HepG2 (cell line): Measurements from ENCODE around the gene ZDHHC16. TPM values are rescaled to one million over a fixed set of nuclear protein-coding genes. Genes with fewer than 3 reads are reported as not detected.

ENCODE experiments used
- AGO1 ChIP-seq: fragments of 200-400 bp; formaldehyde crosslinking; IDR thresholded peaks from 2 replicates; pipeline ENCODE4 v1.6.1; 2017; ENCODE audit warnings: mild to moderate bottlenecking, low read depth, low read length, moderate library complexity; ENCODE audit not compliant: poor library complexity, severe bottlenecking
- HES4 ChIP-seq: sonication (generic); formaldehyde crosslinking; IDR thresholded peaks from 2 replicates; pipeline ENCODE4 v1.9.0; 2021; ENCODE audit warnings: mild to moderate bottlenecking, missing genetic modification reagents, borderline replicate concordance
- IKZF5 ChIP-seq: IDR thresholded peaks from 2 replicates; pipeline ENCODE4 v1.6.1; 2018; ENCODE audit warnings: missing genetic modification reagents, mild to moderate bottlenecking, missing compliant biosample characterization
- KDM5B ChIP-seq: sonication (generic); formaldehyde crosslinking; IDR thresholded peaks from 2 replicates; pipeline ENCODE4 v1.4.0; 2020; ENCODE audit warnings: missing genetic modification reagents, mild to moderate bottlenecking, borderline replicate concordance
- KIAA2018 ChIP-seq: sonication (generic); formaldehyde crosslinking; IDR thresholded peaks from 2 replicates; pipeline ENCODE4 v1.5.0; 2020; ENCODE audit warnings: mild to moderate bottlenecking, missing genetic modification reagents, borderline replicate concordance
- MED8 ChIP-seq: sonication (generic); formaldehyde crosslinking; IDR thresholded peaks from 2 replicates; pipeline ENCODE4 v1.8.1; 2023; ENCODE audit warnings: mild to moderate bottlenecking, missing genetic modification reagents; ENCODE audit not compliant: insufficient replicate concordance
- NCOR1 ChIP-seq: fragments of 200-600 bp; sonication (generic); IDR thresholded peaks from 2 replicates; pipeline ENCODE4 v1.7.0; 2017; ENCODE audit warnings: antibody characterized with exemption, low read length, borderline replicate concordance
- NFYC ChIP-seq: IDR thresholded peaks from 2 replicates; pipeline ENCODE4 v1.6.1; 2016; ENCODE audit warnings: missing genetic modification reagents, missing compliant biosample characterization
- RAD21 ChIP-seq: fragments of 450-650 bp; formaldehyde crosslinking; IDR thresholded peaks from 2 replicates; pipeline ENCODE4 v1.5.0; 2020; ENCODE audit warnings: mild to moderate bottlenecking
- RFX5 ChIP-seq: IDR thresholded peaks from 2 replicates; pipeline ENCODE4 v1.6.1; 2011; ENCODE audit warnings: low read depth, low read length, improper control_type of control experiment
- TAF15 ChIP-seq: fragments of 200-400 bp; formaldehyde crosslinking; IDR thresholded peaks from one replicate; pipeline ENCODE4 v1.6.1; 2018; ENCODE audit warnings: mild to moderate bottlenecking, low read depth, low read length; ENCODE audit not compliant: poor library complexity, severe bottlenecking
- TFDP2 ChIP-seq: sonication (generic); formaldehyde crosslinking; IDR thresholded peaks from 2 replicates; pipeline ENCODE4 v1.4.0; 2020; ENCODE audit warnings: missing genetic modification reagents
- U2AF2 ChIP-seq: fragments of 200-400 bp; formaldehyde crosslinking; IDR thresholded peaks from 2 replicates; pipeline ENCODE4 v1.6.1; 2017; ENCODE audit warnings: low read depth, mild to moderate bottlenecking, low read length
- YEATS4 ChIP-seq: sonication (generic); formaldehyde crosslinking; IDR thresholded peaks from 2 replicates; pipeline ENCODE4 v1.4.0; 2020; ENCODE audit warnings: missing genetic modification reagents, borderline replicate concordance
- ZBTB7B ChIP-seq: sonication (generic); formaldehyde crosslinking; IDR thresholded peaks from 2 replicates; pipeline ENCODE4 v1.4.0; 2020; ENCODE audit warnings: missing genetic modification reagents
- ZFP37 ChIP-seq: sonication (generic); formaldehyde crosslinking; IDR thresholded peaks from 2 replicates; pipeline ENCODE4 v1.4.0; 2020; ENCODE audit warnings: missing genetic modification reagents, borderline replicate concordance
- ZNF605 ChIP-seq: sonication (generic); formaldehyde crosslinking; IDR thresholded peaks from 2 replicates; pipeline ENCODE4 v1.8.0; 2022; ENCODE audit warnings: mild to moderate bottlenecking, missing genetic modification reagents
- ZNF740 ChIP-seq: sonication (generic); formaldehyde crosslinking; IDR thresholded peaks from 2 replicates; pipeline ENCODE4 v1.4.0; 2020; ENCODE audit warnings: missing genetic modification reagents
- polyA plus RNA-seq, 8 experiments: library from polyadenylated mRNA; depleted of rRNA in 3 of 8; stranded (reverse) in 7 of 8; unstranded in 1 of 8; fragments of >200 nt; fragmentation: Illumina TruSeq in 4 of 8; extraction: Trizol in 4 of 8; gene quantifications; 2 replicates each; pipeline versions ENCODE4 v1.2.1 to v1.2.3, GENCODE V29; 2011 to 2016; ENCODE audit warnings: low read depth in 4 of 8, missing spikeins in 1 of 8, mixed read lengths in 1 of 8; ENCODE audit not compliant: insufficient read depth in 1 of 8
- total RNA-seq, 5 experiments: library from RNA; depleted of rRNA; stranded (reverse); fragments of >200 nt; fragmentation: Illumina TruSeq; extraction: Trizol; gene quantifications; 2 replicates each; pipeline ENCODE4 v1.2.3, GENCODE V29; 2016; ENCODE audit warnings: low read depth in 1 of 5

The ZDHHC16 gene
- total and polyA plus RNA-seq, 2 of the 13 experiments (the other 11 are each of a cell fraction or from before 2014, with no cell fraction given): 40.8 to 41.8 TPM

GRCh38 chr10:97498841-97499560, 53.0 kb downstream of the ZDHHC16 start, which contains the start of gene UBTD1 (continued):
- TF ChIP-seq AGO1 (no peak), IKZF5 (CRISPR knock-in tag) (no peak), RAD21 (CRISPR knock-in tag) (0 out of 2 replicates have a peak, but pooled peaks have one; percentile 9), NFYC (CRISPR knock-in tag) (no peak), ZNF605 (CRISPR knock-in tag) (no peak; the same call in 1 of the 2 replicates), KDM5B (CRISPR knock-in tag) (peak; percentile 43; the same call in 1 of the 2 replicates), MED8 (CRISPR knock-in tag) (no peak), YEATS4 (CRISPR knock-in tag) (peak; percentile 51; the same call in 1 of the 2 replicates), HES4 (CRISPR knock-in tag) (peak; percentile 51; the same call in 1 of the 2 replicates), NCOR1 (0 out of 2 replicates have a peak, but pooled peaks have one; percentile 3), TAF15 (no peak), KIAA2018 (CRISPR knock-in tag) (no peak), ZBTB7B (CRISPR knock-in tag) (peak; percentile 53; the same call in 1 of the 2 replicates), ZNF740 (CRISPR knock-in tag) (no peak), U2AF2 (no peak), ZFP37 (CRISPR knock-in tag) (no peak), TFDP2 (CRISPR knock-in tag) (no peak), RFX5 (no peak)
